IPS-20b (cell line): ENCODE data around the gene FOXP4.

ENCODE experiments used
- H3K27ac ChIP-seq: one replicate; pipeline ENCODE4 v1.5.1; 2013; ENCODE audit warnings: low read length
- H3K27me3 ChIP-seq: 2 replicates; pipeline ENCODE4 v1.6.1; 2013; ENCODE audit warnings: mild to moderate bottlenecking, low read length, inconsistent platforms; ENCODE audit not compliant: insufficient read depth
- H3K36me3 ChIP-seq: 2 replicates; pipeline ENCODE4 v1.6.1; 2013; ENCODE audit warnings: low read depth, mild to moderate bottlenecking, inconsistent platforms, low read length, moderate library complexity; ENCODE audit not compliant: insufficient read depth
- H3K4me1 ChIP-seq: 2 replicates; pipeline ENCODE4 v1.6.1; 2013; ENCODE audit warnings: mild to moderate bottlenecking, control low read depth, inconsistent platforms, low read length, moderate library complexity; ENCODE audit not compliant: insufficient read depth
- H3K4me3 ChIP-seq: 2 replicates; pipeline ENCODE4 v1.5.1; 2013; ENCODE audit warnings: mild to moderate bottlenecking, low read length, inconsistent platforms
- H3K9ac ChIP-seq: 2 replicates; pipeline ENCODE4 v1.6.1; 2013; ENCODE audit warnings: low read depth, mild to moderate bottlenecking, inconsistent platforms, low read length, moderate library complexity
- H3K9me3 ChIP-seq: 2 replicates; pipeline ENCODE4 v1.6.1; 2013; ENCODE audit warnings: mild to moderate bottlenecking, low read depth, low read length, inconsistent platforms; ENCODE audit not compliant: insufficient read depth

FOXP4 gene

DNA sequence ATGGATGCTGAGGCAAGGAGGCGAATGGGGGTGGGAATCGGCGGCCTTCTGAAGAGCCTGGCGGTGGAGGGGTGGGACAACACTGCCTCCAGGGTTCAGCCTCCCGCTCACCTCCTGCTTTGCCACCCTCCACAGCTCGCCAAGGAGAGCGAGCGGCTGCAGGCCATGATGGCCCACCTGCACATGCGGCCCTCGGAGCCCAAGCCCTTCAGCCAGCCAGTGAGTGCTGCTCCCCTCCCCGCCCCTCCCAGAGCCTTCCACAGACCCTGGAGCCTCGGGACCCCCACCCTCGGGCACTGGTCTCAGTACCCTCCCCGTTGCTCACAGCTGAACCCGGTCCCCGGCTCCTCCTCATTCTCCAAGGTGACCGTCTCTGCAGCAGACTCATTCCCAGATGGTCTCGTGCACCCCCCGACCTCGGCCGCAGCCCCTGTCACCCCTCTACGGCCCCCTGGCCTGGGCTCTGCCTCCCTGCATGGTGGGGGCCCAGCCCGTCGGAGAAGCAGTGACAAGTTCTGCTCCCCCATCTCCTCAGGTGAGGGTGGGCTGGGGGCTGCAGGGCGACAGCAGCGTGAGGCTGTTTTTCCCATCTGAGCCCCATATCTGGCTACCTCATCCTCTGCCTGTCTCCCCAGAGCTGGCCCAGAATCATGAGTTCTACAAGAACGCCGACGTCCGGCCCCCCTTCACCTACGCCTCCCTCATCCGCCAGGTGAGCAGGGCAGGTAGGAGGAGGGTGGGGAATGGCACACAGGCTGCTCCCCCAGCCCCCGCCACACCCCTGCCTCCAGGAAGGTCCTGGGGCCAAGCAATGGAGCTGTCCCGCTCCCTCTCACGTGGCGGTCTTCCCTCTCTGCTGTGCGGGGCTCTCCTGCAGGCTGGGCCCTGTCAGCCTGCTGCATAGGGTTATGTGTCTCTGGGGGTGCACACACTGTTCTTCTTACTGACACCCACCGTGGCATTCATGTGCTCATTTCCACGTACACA is 43.7 kb downstream of the FOXP4 start:
- H3K9me3 ChIP-seq = no peaks in the 10 kb centered on the region
- no peak overlapping the region for H3K4me3 ChIP-seq
- H3K27me3 ChIP-seq = no peaks in the 10 kb centered on the region; the same call in 1 of the 2 replicates
- no peak overlapping the region for H3K9ac ChIP-seq
- H3K4me1 ChIP-seq = no peaks in the 10 kb centered on the region; the same call in 1 of the 2 replicates
- peaks cover 22% of the 10 kb centered on the region; the same call in 1 of the 2 replicates for H3K36me3 ChIP-seq
- no peak overlapping the region for H3K27ac ChIP-seq

DNA sequence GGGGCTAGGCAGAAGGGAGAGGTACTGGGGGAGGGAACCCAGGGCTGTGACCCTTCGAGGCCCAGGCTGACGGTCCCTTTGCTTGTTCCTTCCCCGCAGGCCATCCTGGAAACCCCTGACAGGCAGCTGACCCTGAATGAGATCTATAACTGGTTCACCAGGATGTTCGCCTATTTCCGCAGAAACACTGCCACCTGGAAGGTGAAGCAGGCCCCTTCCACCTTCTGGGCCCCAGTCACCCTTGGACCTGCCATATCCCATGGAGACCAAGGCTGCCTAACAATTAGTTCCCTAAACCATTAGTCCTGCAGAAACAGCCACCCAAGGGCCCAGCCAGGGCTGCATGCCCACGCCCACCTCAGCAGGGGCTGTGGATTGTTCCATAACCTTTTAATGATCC is 44.9 kb downstream of the FOXP4 start:
- no peaks in the 10 kb centered on the region; the same call in 1 of the 2 replicates for H3K27me3 ChIP-seq
- no peaks in the 10 kb centered on the region for H3K4me1 ChIP-seq
- H3K9ac ChIP-seq = no peak overlapping the region
- H3K27ac ChIP-seq = no peak overlapping the region
- H3K36me3 ChIP-seq = peaks cover 22% of the 10 kb centered on the region; the same call in 1 of the 2 replicates
- no peak overlapping the region for H3K4me3 ChIP-seq
- H3K9me3 ChIP-seq = no peaks in the 10 kb centered on the region

DNA sequence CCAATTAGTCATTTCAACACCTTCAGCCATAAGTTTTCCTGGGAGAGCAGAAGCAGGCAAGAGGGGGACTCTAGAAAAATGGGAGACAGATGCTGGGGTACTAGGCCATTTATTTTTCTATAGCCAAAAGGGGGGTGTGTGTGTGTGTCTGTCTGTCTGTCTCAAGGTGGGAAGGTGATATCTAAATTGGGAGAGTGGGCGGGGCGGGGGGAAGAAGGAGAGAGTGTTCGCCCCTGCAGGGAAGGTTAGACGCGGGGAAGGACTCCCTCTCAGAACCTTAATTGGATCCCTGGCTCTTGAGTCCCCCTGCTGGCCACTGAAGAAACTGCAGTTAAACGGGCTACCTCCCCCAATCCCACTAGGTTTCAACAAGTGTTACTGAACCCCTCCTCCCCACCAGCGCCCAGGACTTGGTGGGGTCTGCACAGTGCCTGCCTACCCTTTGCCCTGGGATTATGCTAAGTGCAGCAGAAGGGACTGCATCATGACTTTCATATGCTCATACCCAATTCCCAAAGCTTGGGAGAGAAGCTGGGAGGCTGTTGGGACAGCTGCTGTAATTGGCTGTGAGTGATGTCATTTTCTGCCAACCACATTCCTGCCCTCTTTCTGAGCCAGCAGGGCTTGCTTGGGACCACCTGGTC is 45.8 kb downstream of the FOXP4 start:
- Histone ChIP-seq H3K36me3 (peaks cover 22% of the 10 kb centered on the region; the same call in 1 of the 2 replicates), H3K27ac (no peak overlapping the region), H3K9me3 (no peaks in the 10 kb centered on the region), H3K4me3 (no peak overlapping the region), H3K4me1 (no peaks in the 10 kb centered on the region), H3K27me3 (no peaks in the 10 kb centered on the region; the same call in 1 of the 2 replicates), H3K9ac (no peak overlapping the region)

DNA sequence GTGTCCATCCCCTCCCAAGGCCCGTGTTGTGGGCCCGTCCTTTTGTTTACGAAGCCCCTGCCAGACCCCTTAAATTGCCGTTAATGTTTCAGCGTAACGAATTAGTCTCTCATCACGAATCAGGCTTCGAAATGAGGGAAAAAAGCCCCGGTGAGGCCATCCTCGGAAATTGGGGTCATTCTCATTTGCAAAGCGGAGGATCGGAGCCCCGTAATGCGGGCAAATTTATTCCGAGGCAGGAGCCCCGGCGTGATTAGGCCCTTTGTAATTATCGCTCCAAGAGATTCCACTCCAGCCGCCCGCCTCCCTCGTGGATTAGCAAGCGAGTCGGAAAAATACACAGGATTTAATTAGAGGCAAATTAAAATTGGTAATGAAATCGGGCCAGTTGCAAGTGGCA is 47.2 kb downstream of the FOXP4 start:
- Histone ChIP-seq H3K9ac (no peak overlapping the region), H3K27ac (no peak overlapping the region), H3K9me3 (no peaks in the 10 kb centered on the region), H3K4me1 (no peaks in the 10 kb centered on the region), H3K27me3 (no peaks in the 10 kb centered on the region; the same call in 1 of the 2 replicates), H3K36me3 (peaks cover 20% of the 10 kb centered on the region; the same call in 1 of the 2 replicates), H3K4me3 (no peak overlapping the region)

DNA sequence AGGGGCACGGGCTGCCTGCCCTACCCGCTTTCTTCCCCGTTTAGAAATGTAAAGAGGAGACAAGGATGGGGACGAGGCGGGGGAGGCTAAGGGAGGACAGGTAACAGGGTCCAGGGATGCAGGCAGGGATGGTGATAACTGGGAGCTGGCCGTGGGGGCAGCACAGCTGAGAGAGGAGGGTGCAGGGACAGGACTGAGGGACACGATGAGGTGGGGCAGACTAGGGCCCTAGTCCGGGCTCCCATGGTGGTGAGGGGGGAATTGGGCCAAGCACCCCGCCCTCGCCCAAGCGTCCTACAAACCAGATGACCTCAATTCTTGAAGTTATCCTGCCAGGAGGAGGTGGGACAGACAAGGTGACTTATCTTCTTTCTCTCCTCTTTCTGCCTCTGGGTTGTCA is 47.7 kb downstream of the FOXP4 start:
- peaks cover 16% of the 10 kb centered on the region; the same call in 1 of the 2 replicates for H3K36me3 ChIP-seq
- H3K9ac ChIP-seq = no peak overlapping the region
- H3K9me3 ChIP-seq = no peaks in the 10 kb centered on the region
- no peak overlapping the region for H3K27ac ChIP-seq
- no peaks in the 10 kb centered on the region; the same call in 1 of the 2 replicates for H3K27me3 ChIP-seq
- no peaks in the 10 kb centered on the region for H3K4me1 ChIP-seq
- H3K4me3 ChIP-seq = no peak overlapping the region

DNA sequence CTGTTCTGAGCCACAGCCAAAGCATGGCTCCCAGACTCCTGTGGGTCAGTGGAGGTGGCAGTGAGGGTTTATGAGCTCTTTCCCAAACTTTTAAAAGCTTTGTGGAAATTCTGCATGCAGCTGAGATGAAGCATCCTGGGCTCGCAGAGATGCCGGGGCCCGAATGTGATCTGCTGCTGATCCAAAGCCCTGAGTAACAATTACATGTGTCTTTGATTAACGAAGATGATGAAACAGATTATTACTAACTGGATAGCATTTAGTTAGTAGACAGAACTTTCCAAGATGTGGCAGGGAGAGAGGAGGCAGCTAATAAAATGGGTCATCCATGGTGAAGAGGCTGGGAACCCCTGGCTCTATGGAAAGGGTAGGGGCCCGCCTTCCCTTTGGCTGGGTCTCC is 48.1 kb downstream of the FOXP4 start:
- Histone ChIP-seq H3K36me3 (peaks cover 11% of the 10 kb centered on the region; the same call in 1 of the 2 replicates), H3K4me3 (no peak overlapping the region), H3K9me3 (no peaks in the 10 kb centered on the region), H3K27ac (no peak overlapping the region), H3K4me1 (no peaks in the 10 kb centered on the region), H3K27me3 (no peaks in the 10 kb centered on the region; the same call in 1 of the 2 replicates), H3K9ac (no peak overlapping the region)

DNA sequence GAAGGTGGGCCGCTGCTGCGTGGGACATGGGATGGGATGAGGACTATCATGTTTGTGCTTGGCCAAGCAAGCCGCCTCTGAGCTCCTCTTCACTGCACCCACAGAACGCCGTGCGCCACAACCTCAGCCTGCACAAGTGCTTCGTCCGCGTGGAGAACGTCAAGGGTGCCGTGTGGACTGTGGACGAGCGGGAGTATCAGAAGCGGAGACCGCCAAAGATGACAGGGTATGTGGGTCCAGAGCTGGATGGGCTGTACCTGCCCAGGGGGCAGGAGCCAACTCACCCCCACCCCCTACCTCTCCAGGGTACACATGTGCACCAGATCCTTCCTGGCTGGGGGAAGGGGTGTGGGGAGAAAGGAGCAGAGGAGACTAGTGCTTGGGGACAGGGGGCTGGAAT is 48.6 kb downstream of the FOXP4 start:
- H3K4me1 ChIP-seq = peaks cover 2% of the 10 kb centered on the region; the same call in 1 of the 2 replicates
- H3K36me3 ChIP-seq = peaks cover 11% of the 10 kb centered on the region; the same call in 1 of the 2 replicates
- no peak overlapping the region for H3K27ac ChIP-seq
- no peak overlapping the region for H3K9ac ChIP-seq
- no peaks in the 10 kb centered on the region for H3K9me3 ChIP-seq
- H3K4me3 ChIP-seq = no peak overlapping the region
- H3K27me3 ChIP-seq = no peaks in the 10 kb centered on the region; the same call in 1 of the 2 replicates

DNA sequence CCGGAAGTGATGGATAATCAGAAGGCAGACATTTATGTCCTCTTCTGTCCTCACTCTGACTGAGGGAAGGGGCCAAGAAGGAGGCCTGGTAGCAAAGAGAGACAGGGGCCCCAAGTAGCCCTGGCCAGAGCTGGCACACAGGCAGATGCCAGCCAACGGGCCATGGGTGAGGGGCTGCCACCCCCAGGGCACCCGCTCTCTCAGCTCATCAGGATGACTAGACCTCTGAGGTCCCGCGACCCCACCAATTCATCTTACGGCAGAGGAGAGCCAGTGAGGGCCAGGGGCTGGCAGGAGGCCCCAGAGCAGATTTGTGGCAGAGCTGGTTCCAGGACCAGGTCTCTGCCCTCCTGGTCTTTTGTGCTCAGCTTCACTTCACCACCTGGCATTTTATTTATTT is 49.0 kb downstream of the FOXP4 start:
- Histone ChIP-seq H3K4me1 (peaks cover 6% of the 10 kb centered on the region; the same call in 1 of the 2 replicates), H3K27me3 (no peaks in the 10 kb centered on the region; the same call in 1 of the 2 replicates), H3K36me3 (peaks cover 11% of the 10 kb centered on the region; the same call in 1 of the 2 replicates), H3K9me3 (no peaks in the 10 kb centered on the region), H3K4me3 (no peak overlapping the region), H3K9ac (no peak overlapping the region), H3K27ac (no peak overlapping the region)

DNA sequence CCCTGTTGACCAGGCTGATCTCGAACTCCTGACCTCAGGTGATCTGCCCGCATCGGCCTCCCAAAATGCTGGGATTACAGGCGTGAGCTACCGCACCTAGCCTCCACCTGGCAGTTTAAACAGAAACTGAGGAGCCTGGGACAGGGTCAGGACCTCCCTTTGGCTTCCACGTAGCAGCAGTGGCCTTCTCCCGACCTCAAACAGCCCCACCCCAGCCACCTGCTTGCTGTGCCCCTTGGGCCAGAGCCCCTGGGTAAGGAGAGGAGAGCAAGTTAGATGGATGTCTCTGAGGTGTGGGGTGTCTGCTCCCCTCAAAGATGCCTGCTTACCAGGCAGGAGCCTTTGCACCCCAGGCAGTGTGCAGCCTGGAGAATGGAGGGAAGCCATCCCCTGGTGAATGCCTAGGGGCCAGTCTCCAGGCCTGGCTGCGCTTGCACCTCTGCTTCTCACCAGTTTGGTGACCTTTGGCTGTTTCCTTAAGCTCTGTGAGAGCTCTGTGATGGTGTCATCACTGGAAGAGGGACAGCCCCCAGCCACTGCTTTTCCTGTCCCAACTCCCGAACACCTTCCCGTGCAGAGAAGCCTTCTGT is 50.0 kb downstream of the FOXP4 start:
- no peak overlapping the region for H3K9ac ChIP-seq
- H3K4me3 ChIP-seq = no peak overlapping the region
- peaks cover 2% of the 10 kb centered on the region; the same call in 1 of the 2 replicates for H3K36me3 ChIP-seq
- H3K9me3 ChIP-seq = no peaks in the 10 kb centered on the region
- peaks cover 6% of the 10 kb centered on the region; the same call in 1 of the 2 replicates for H3K4me1 ChIP-seq
- no peak overlapping the region for H3K27ac ChIP-seq
- 0 out of 2 replicates have a peak, but pooled peaks cover 5% of the 10 kb centered on the region for H3K27me3 ChIP-seq

DNA sequence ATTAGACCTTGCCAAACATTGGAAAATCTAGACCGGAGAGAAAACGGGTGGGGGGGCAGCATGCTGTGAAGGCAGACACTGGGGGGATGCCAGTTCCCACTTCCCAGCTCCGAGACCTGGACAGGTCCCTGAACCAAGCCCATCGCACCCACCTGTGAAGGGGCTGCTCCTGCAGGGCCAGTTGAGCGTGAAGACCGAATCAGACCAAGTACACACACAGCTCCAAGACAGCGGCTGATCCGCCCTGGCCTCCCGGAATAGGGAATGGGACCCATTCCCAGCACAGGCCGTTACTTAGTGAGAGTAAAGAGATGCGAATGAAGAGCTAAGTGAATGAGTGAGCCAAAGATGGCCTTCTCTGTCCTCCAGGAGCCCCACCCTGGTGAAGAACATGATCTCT is 50.6 kb downstream of the FOXP4 start:
- Histone ChIP-seq H3K27ac (no peak overlapping the region), H3K9ac (no peak overlapping the region), H3K4me1 (peaks cover 6% of the 10 kb centered on the region; the same call in 1 of the 2 replicates), H3K36me3 (no peaks in the 10 kb centered on the region; the same call in 1 of the 2 replicates), H3K9me3 (no peaks in the 10 kb centered on the region), H3K27me3 (0 out of 2 replicates have a peak, but pooled peaks cover 5% of the 10 kb centered on the region), H3K4me3 (no peak overlapping the region)
